Astrocyte (in vitro differentiated cells and primary cell): ENCODE results near the gene QRICH1. TPM values are rescaled to one million over a fixed set of nuclear protein-coding genes. Genes with fewer than 3 reads are reported as not detected.
A peak's percentile ranks its signal among the peaks of the same experiment; 100 is the strongest.

ENCODE experiments used
- DNase-seq: peaks from one replicate; pipeline ENCODE4 v3.0.0-alpha.2; 2010; ENCODE audit warnings: low read depth
- FAIRE-seq: peaks from 2 replicates; lab custom pipeline; 2011; peaks lifted over from hg19 to GRCh38; lab: Jason Lieb, UNC
- H2AFZ ChIP-seq: 2 replicates; pipeline ENCODE4 v1.6.0; 2012; ENCODE audit warnings: low read depth, low read length, inconsistent platforms
- H3K27ac ChIP-seq: 2 replicates; pipeline ENCODE4 v1.5.1; 2011; ENCODE audit warnings: low read depth, low read length, inconsistent platforms
- H3K27me3 ChIP-seq: 2 replicates; pipeline ENCODE4 v1.6.0; 2011; ENCODE audit warnings: low read length, inconsistent platforms; ENCODE audit not compliant: insufficient read depth
- H3K36me3 ChIP-seq: 2 replicates; pipeline ENCODE4 v1.5.1; 2011; ENCODE audit warnings: low read length, inconsistent platforms; ENCODE audit not compliant: insufficient read depth
- H3K4me1 ChIP-seq: 2 replicates; pipeline ENCODE4 v1.5.1; 2011; ENCODE audit warnings: low read length, inconsistent platforms; ENCODE audit not compliant: insufficient read depth
- H3K4me2 ChIP-seq: 2 replicates; pipeline ENCODE4 v1.6.0; 2012; ENCODE audit warnings: low read length, inconsistent platforms
- H3K4me3 ChIP-seq: 2 replicates; pipeline ENCODE4 v1.5.1; 2011; ENCODE audit warnings: low read depth, mild to moderate bottlenecking, low read length, inconsistent platforms; ENCODE audit not compliant: insufficient read depth
- H3K79me2 ChIP-seq: 2 replicates; pipeline ENCODE4 v1.6.0; 2012; ENCODE audit warnings: mild to moderate bottlenecking, low read length, inconsistent platforms; ENCODE audit not compliant: insufficient read depth
- H3K9ac ChIP-seq: 2 replicates; pipeline ENCODE4 v1.6.0; 2012; ENCODE audit warnings: mild to moderate bottlenecking, low read length, inconsistent platforms
- H3K9me3 ChIP-seq: 2 replicates; pipeline ENCODE4 v1.5.1; 2012; ENCODE audit warnings: low read depth, mild to moderate bottlenecking, low read length, inconsistent platforms; ENCODE audit not compliant: insufficient read depth
- H4K20me1 ChIP-seq: 2 replicates; pipeline ENCODE4 v1.6.0; 2012; ENCODE audit warnings: low read length, inconsistent platforms; ENCODE audit not compliant: insufficient read depth
- H3K27ac Mint-ChIP-seq: one replicate; pipeline ENCODE4 v1.8.0; 2021; ENCODE audit warnings: mild to moderate bottlenecking, mixed read lengths; ENCODE audit not compliant: unreplicated experiment
- H3K27me3 Mint-ChIP-seq: one replicate; pipeline ENCODE4 v1.8.0; 2021; ENCODE audit warnings: low read depth, mixed read lengths; ENCODE audit not compliant: unreplicated experiment
- H3K36me3 Mint-ChIP-seq: one replicate; pipeline ENCODE4 v1.8.0; 2021; ENCODE audit warnings: low read depth, mixed read lengths; ENCODE audit not compliant: unreplicated experiment
- H3K4me1 Mint-ChIP-seq: one replicate; pipeline ENCODE4 v1.8.0; 2021; ENCODE audit warnings: low read depth, mixed read lengths; ENCODE audit not compliant: unreplicated experiment
- H3K4me3 Mint-ChIP-seq: one replicate; pipeline ENCODE4 v1.8.0; 2021; ENCODE audit warnings: mild to moderate bottlenecking, moderate library complexity, mixed read lengths; ENCODE audit not compliant: unreplicated experiment
- H3K9me3 Mint-ChIP-seq: one replicate; pipeline ENCODE4 v1.8.0; 2021; ENCODE audit warnings: mild to moderate bottlenecking, mixed read lengths; ENCODE audit not compliant: unreplicated experiment
- CTCF ChIP-seq: IDR thresholded peaks from 2 replicates; pipeline ENCODE4 v1.5.1; 2011; ENCODE audit warnings: low read depth, mild to moderate bottlenecking, inconsistent platforms, low read length, moderate library complexity; ENCODE audit not compliant: insufficient read depth
- EZH2 ChIP-seq: IDR thresholded peaks from 2 replicates; pipeline ENCODE4 v1.6.1; 2012; ENCODE audit warnings: mild to moderate bottlenecking, low read length, inconsistent platforms; ENCODE audit not compliant: insufficient read depth
- total RNA-seq: library from RNA; stranded (reverse); gene quantifications from 2 replicates; pipeline ENCODE4 v1.2.1, GENCODE V29; 2021

Gene QRICH1
- total RNA-seq, 1 donor from 2014 or later: 119 TPM

- H3K27ac ChIP-seq: peak overlapping the region; percentile 83
- H3K27ac Mint-ChIP-seq: no peak overlapping the region
- TF ChIP-seq EZH2: no peak
- no peak for TF ChIP-seq CTCF
- DNase-seq (no peak), FAIRE-seq (no peak)
- H3K27me3 Mint-ChIP-seq: no peaks in the 10 kb centered on the region
- peaks cover 38% of the 10 kb centered on the region for H4K20me1 ChIP-seq
- H2AFZ ChIP-seq: no peak overlapping the region
- peak overlapping the region; percentile 66 for H3K4me3 ChIP-seq
- peaks cover 23% of the 10 kb centered on the region for H3K79me2 ChIP-seq
- H3K9ac ChIP-seq: peak overlapping the region; percentile 92
- H3K9me3 ChIP-seq: no peaks in the 10 kb centered on the region
- peak overlapping the region; percentile 92 for H3K4me3 Mint-ChIP-seq
- H3K4me1 ChIP-seq: peaks cover 14% of the 10 kb centered on the region
- H3K9me3 Mint-ChIP-seq: no peaks in the 10 kb centered on the region
- peak overlapping the region; percentile 91 for H3K4me2 ChIP-seq
- peaks cover 23% of the 10 kb centered on the region for H3K36me3 Mint-ChIP-seq
- no peaks in the 10 kb centered on the region for H3K27me3 ChIP-seq
- peaks cover 45% of the 10 kb centered on the region for H3K36me3 ChIP-seq
- peaks cover 8% of the 10 kb centered on the region for H3K4me1 Mint-ChIP-seq
Measured at GRCh38 chr3:49121132-49121736, 27.4 kb upstream of the QRICH1 start.

GRCh38 chr3:49120438-49121131 is 26.7 kb upstream of the QRICH1 start, which contains the start of gene USP19:
USP19 (minus strand) TSS chr3:49120823; CDS start chr3:49119145, 1,678 bp downstream.
- peak within 1 kb of the TSS; percentile 78 for H2AFZ ChIP-seq
- peaks cover 32% of the 10 kb centered on the region for H4K20me1 ChIP-seq
- Mint-ChIP-seq H3K9me3 (no peaks in the 10 kb centered on the region), H3K4me1 (peaks cover 8% of the 10 kb centered on the region), H3K36me3 (peaks cover 26% of the 10 kb centered on the region), H3K27ac (peak within 1 kb of the TSS; percentile 89), H3K27me3 (no peaks in the 10 kb centered on the region), H3K4me3 (peak within 1 kb of the TSS; percentile 92)
- FAIRE-seq: no peak
- H3K27me3 ChIP-seq: no peaks in the 10 kb centered on the region
- peak within 1 kb of the TSS; percentile 92 for H3K9ac ChIP-seq
- TF ChIP-seq EZH2 (no peak), CTCF (no peak)
- H3K36me3 ChIP-seq: peaks cover 44% of the 10 kb centered on the region
- H3K4me1 ChIP-seq: peaks cover 14% of the 10 kb centered on the region
- peak within 1 kb of the TSS; percentile 91 for H3K4me2 ChIP-seq
- peaks cover 23% of the 10 kb centered on the region for H3K79me2 ChIP-seq
- peak; percentile 83 for DNase-seq
- H3K4me3 ChIP-seq: peak within 1 kb of the TSS; percentile 66
- H3K9me3 ChIP-seq: no peaks in the 10 kb centered on the region
- peak within 1 kb of the TSS; percentile 83 for H3K27ac ChIP-seq
